ENCODE measurements around the gene PHF14. TPM values are rescaled to one million over a fixed set of nuclear protein-coding genes. Genes with fewer than 3 reads are reported as not detected.
"Not testable (repeated sequence)": the region's sequence is repeated elsewhere in the genome, so short reads cannot be mapped to it uniquely, and the experiment has no call there.

The PHF14 gene
- total and polyA plus RNA-seq, 2 experiments from 2014 or later: 10.1 to 17.0 TPM

- Histone ChIP-seq H3K79me2 (ENCODE audit: insufficient read depth) (peaks cover 50% of the 10 kb centered on the region), H3K4me3 (peak overlapping the region; percentile 94), H3K9ac (peak overlapping the region; percentile 89), H3K4me2 (ENCODE audit: unreplicated experiment) (peak overlapping the region; percentile 98), H3F3A (ENCODE audit: insufficient read depth) (peaks cover 4% of the 10 kb centered on the region; the same call in 1 of the 2 replicates), H3K27me3 (replicated peaks; ENCODE audit: insufficient read depth) (no peaks in the 10 kb centered on the region), H3K9me3 (ENCODE audit: low read depth) (no peaks in the 10 kb centered on the region), H3K27ac (peak overlapping the region; percentile 54), H3K4me1 (ENCODE audit: insufficient read depth) (peaks cover 8% of the 10 kb centered on the region), H3K36me3 (ENCODE audit: low read depth) (peaks cover 20% of the 10 kb centered on the region), H4K20me1 (ENCODE audit: insufficient read depth) (0 out of 2 replicates have a peak, but pooled peaks cover 7% of the 10 kb centered on the region), H3K9me2 (ENCODE audit: insufficient read depth) (peaks cover 3% of the 10 kb centered on the region; the same call in 1 of the 2 replicates), H2AFZ (peak overlapping the region; percentile 100)
- TF ChIP-seq EZH2 (IDR thresholded peaks at IDR 0.05; ENCODE audit: insufficient read depth, poor library complexity, severe bottlenecking) (no peak), EZH2phosphoT487 (IDR thresholded peaks at IDR 0.05; ENCODE audit: insufficient read depth, low read depth) (no peak)
- DNase-seq: peak; percentile 74
- WGBS, 2 experiments (ENCODE audit: low coverage in 1 of 2, low lambda C conversion rate in 2 of 2, missing lambda C conversion rate in 2 of 2): 1 to 2% methylated on average over 39 to 47 of the region's 47 CpGs
- in situ Hi-C loops (cut with MboI): no loop called here
Observed at GRCh38 chr7:10973942-10974911, 555 bp downstream of the PHF14 start.

- Histone ChIP-seq H3K4me3 (no peak overlapping the region), H3K36me3 (ENCODE audit: low read depth) (peaks cover 21% of the 10 kb centered on the region), H3K9ac (no peak overlapping the region), H2AFZ (no peak overlapping the region), H3K9me2 (ENCODE audit: insufficient read depth) (peaks cover 3% of the 10 kb centered on the region; the same call in 1 of the 2 replicates), H3K27me3 (replicated peaks; ENCODE audit: insufficient read depth) (no peaks in the 10 kb centered on the region), H3K79me2 (ENCODE audit: insufficient read depth) (peaks cover 75% of the 10 kb centered on the region), H3K27ac (no peak overlapping the region), H3K9me3 (ENCODE audit: low read depth) (no peaks in the 10 kb centered on the region), H4K20me1 (ENCODE audit: insufficient read depth) (0 out of 2 replicates have a peak, but pooled peaks cover 7% of the 10 kb centered on the region), H3F3A (ENCODE audit: insufficient read depth) (peaks cover 4% of the 10 kb centered on the region; the same call in 1 of the 2 replicates), H3K4me2 (ENCODE audit: unreplicated experiment) (no peak overlapping the region), H3K4me1 (ENCODE audit: insufficient read depth) (peaks cover 8% of the 10 kb centered on the region)
- in situ Hi-C loops (cut with MboI): no loop called here
- TF ChIP-seq EZH2phosphoT487 (IDR thresholded peaks at IDR 0.05; ENCODE audit: insufficient read depth, low read depth) (no peak), EZH2 (IDR thresholded peaks at IDR 0.05; ENCODE audit: insufficient read depth, poor library complexity, severe bottlenecking) (no peak)
- DNase-seq: no peak
- 72 to 74% methylated on average over 4 of the region's 4 CpGs for WGBS, 2 experiments (ENCODE audit: low coverage in 1 of 2, low lambda C conversion rate in 2 of 2, missing lambda C conversion rate in 2 of 2)
Observed at GRCh38 chr7:10977113-10977512, 3.4 kb downstream of the PHF14 start.

- 94 to 98% methylated on average over 3 of the region's 3 CpGs for WGBS, 2 experiments (ENCODE audit: low coverage in 1 of 2, low lambda C conversion rate in 2 of 2, missing lambda C conversion rate in 2 of 2)
- H3K36me3 ChIP-seq (ENCODE audit: low read depth): peaks cover 15% of the 10 kb centered on the region
- no peak overlapping the region for H2AFZ ChIP-seq
- peaks cover 56% of the 10 kb centered on the region for H3K79me2 ChIP-seq (ENCODE audit: insufficient read depth)
- TF ChIP-seq EZH2 (IDR thresholded peaks at IDR 0.05; ENCODE audit: insufficient read depth, poor library complexity, severe bottlenecking): no peak
- no peaks in the 10 kb centered on the region for H3K9me3 ChIP-seq (ENCODE audit: low read depth)
- no peak overlapping the region for H3K9ac ChIP-seq
- H3K4me1 ChIP-seq (ENCODE audit: insufficient read depth): no peaks in the 10 kb centered on the region
- in situ Hi-C loops (cut with MboI): no loop called here
- H3K27ac ChIP-seq: no peak overlapping the region
- no peaks in the 10 kb centered on the region for H3F3A ChIP-seq (ENCODE audit: insufficient read depth)
- no peaks in the 10 kb centered on the region for H3K27me3 ChIP-seq (replicated peaks; ENCODE audit: insufficient read depth)
- no peak overlapping the region for H3K4me3 ChIP-seq
- H3K9me2 ChIP-seq (ENCODE audit: insufficient read depth): peaks cover 3% of the 10 kb centered on the region; the same call in 1 of the 2 replicates
- no peak for DNase-seq
- no peaks in the 10 kb centered on the region for H4K20me1 ChIP-seq (ENCODE audit: insufficient read depth)
- H3K4me2 ChIP-seq (ENCODE audit: unreplicated experiment): no peak overlapping the region
Observed at GRCh38 chr7:10981317-10981716, 7.6 kb downstream of the PHF14 start.

- peaks cover 14% of the 10 kb centered on the region; the same call in 1 of the 2 replicates for H3K36me3 ChIP-seq (ENCODE audit: low read depth)
- H3K4me3 ChIP-seq; H4K20me1 ChIP-seq (ENCODE audit: insufficient read depth); H3K4me2 ChIP-seq (ENCODE audit: unreplicated experiment); DNase-seq; H3K9me2 ChIP-seq (ENCODE audit: insufficient read depth); H3K4me1 ChIP-seq (ENCODE audit: insufficient read depth); in situ Hi-C loops (cut with MboI); H3K9ac ChIP-seq; H3F3A ChIP-seq (ENCODE audit: insufficient read depth); H2AFZ ChIP-seq; H3K79me2 ChIP-seq (ENCODE audit: insufficient read depth); H3K9me3 ChIP-seq (ENCODE audit: low read depth); H3K27ac ChIP-seq; H3K27me3 ChIP-seq (replicated peaks; ENCODE audit: insufficient read depth): not testable (repeated sequence)
- 95 to 99% methylated on average over 6 of the region's 6 CpGs for WGBS, 2 experiments (ENCODE audit: low coverage in 1 of 2, low lambda C conversion rate in 2 of 2, missing lambda C conversion rate in 2 of 2)
Observed at GRCh38 chr7:10990748-10991147, 17.1 kb downstream of the PHF14 start.

- H3K9ac ChIP-seq; H3F3A ChIP-seq (ENCODE audit: insufficient read depth); in situ Hi-C loops (cut with MboI); H2AFZ ChIP-seq; H3K4me2 ChIP-seq (ENCODE audit: unreplicated experiment); H3K9me3 ChIP-seq (ENCODE audit: low read depth); H3K4me1 ChIP-seq (ENCODE audit: insufficient read depth); H3K9me2 ChIP-seq (ENCODE audit: insufficient read depth); H3K27me3 ChIP-seq (replicated peaks; ENCODE audit: insufficient read depth); H4K20me1 ChIP-seq (ENCODE audit: insufficient read depth); H3K27ac ChIP-seq; DNase-seq; H3K4me3 ChIP-seq: not testable (repeated sequence)
- Histone ChIP-seq H3K79me2 (ENCODE audit: insufficient read depth) (peaks cover 19% of the 10 kb centered on the region; the same call in 1 of the 2 replicates), H3K36me3 (ENCODE audit: low read depth) (peaks cover 14% of the 10 kb centered on the region; the same call in 1 of the 2 replicates)
- 98% methylated on average over 25 to 34 of the region's 34 CpGs for WGBS, 2 experiments (ENCODE audit: low coverage in 1 of 2, low lambda C conversion rate in 2 of 2, missing lambda C conversion rate in 2 of 2)
Observed at GRCh38 chr7:10995482-10996166, 22.0 kb downstream of the PHF14 start.

All from GM23248 (cell line).